ENCODE data around the gene GJA3.

The GJA3 gene

GRCh38 chr13:20119960-20120359 is 40.9 kb downstream of the GJA3 start:
- Histone ChIP-seq H3K27me3 (ENCODE audit: control insufficient read depth, insufficient read depth, low read length) (no peaks in the 10 kb centered on the region), H3K9ac (ENCODE audit: low read depth, low read length) (peak overlapping the region; percentile 37), H3K4me3 (ENCODE audit: low read depth, low read length) (peak overlapping the region; percentile 33), H3K9me3 (ENCODE audit: control insufficient read depth, insufficient read depth, low read length) (no peaks in the 10 kb centered on the region), H3K4me1 (ENCODE audit: control insufficient read depth, insufficient read depth, low read length) (peaks cover 4% of the 10 kb centered on the region), H3K36me3 (ENCODE audit: control insufficient read depth, insufficient read depth, low read length) (no peaks in the 10 kb centered on the region)

GRCh38 chr13:20118268-20119140 is 42.3 kb downstream of the GJA3 start:
- Histone ChIP-seq H3K27me3 (ENCODE audit: control insufficient read depth, insufficient read depth, low read length) (no peaks in the 10 kb centered on the region), H3K36me3 (ENCODE audit: control insufficient read depth, insufficient read depth, low read length) (no peaks in the 10 kb centered on the region), H3K4me3 (ENCODE audit: low read depth, low read length) (peak overlapping the region; percentile 59), H3K4me1 (ENCODE audit: control insufficient read depth, insufficient read depth, low read length) (peaks cover 4% of the 10 kb centered on the region), H3K9me3 (ENCODE audit: control insufficient read depth, insufficient read depth, low read length) (no peaks in the 10 kb centered on the region), H3K9ac (ENCODE audit: low read depth, low read length) (no peak overlapping the region)

- no peaks in the 10 kb centered on the region for H3K36me3 ChIP-seq (ENCODE audit: control insufficient read depth, insufficient read depth, low read length)
- no peaks in the 10 kb centered on the region for H3K27me3 ChIP-seq (ENCODE audit: control insufficient read depth, insufficient read depth, low read length)
- H3K9me3 ChIP-seq (ENCODE audit: control insufficient read depth, insufficient read depth, low read length), result no peaks in the 10 kb centered on the region
- H3K4me1 ChIP-seq (ENCODE audit: control insufficient read depth, insufficient read depth, low read length), result no peaks in the 10 kb centered on the region
- no peak overlapping the region for H3K9ac ChIP-seq (ENCODE audit: low read depth, low read length)
- no peak overlapping the region for H3K4me3 ChIP-seq (ENCODE audit: low read depth, low read length)
These were observed 44.6 kb downstream of the GJA3 start for GRCh38 chr13:20116213-20116612.

GRCh38 chr13:20114066-20114610 is 46.7 kb downstream of the GJA3 start:
- no peaks in the 10 kb centered on the region for H3K4me1 ChIP-seq (ENCODE audit: control insufficient read depth, insufficient read depth, low read length)
- H3K9ac ChIP-seq (ENCODE audit: low read depth, low read length), result no peak overlapping the region
- H3K36me3 ChIP-seq (ENCODE audit: control insufficient read depth, insufficient read depth, low read length), result no peaks in the 10 kb centered on the region
- H3K9me3 ChIP-seq (ENCODE audit: control insufficient read depth, insufficient read depth, low read length), result no peaks in the 10 kb centered on the region
- H3K27me3 ChIP-seq (ENCODE audit: control insufficient read depth, insufficient read depth, low read length), result no peaks in the 10 kb centered on the region
- no peak overlapping the region for H3K4me3 ChIP-seq (ENCODE audit: low read depth, low read length)

GRCh38 chr13:20109037-20109436 is 51.8 kb downstream of the GJA3 start:
- no peaks in the 10 kb centered on the region for H3K9me3 ChIP-seq (ENCODE audit: control insufficient read depth, insufficient read depth, low read length)
- H3K4me3 ChIP-seq (ENCODE audit: low read depth, low read length), result no peak overlapping the region
- H3K36me3 ChIP-seq (ENCODE audit: control insufficient read depth, insufficient read depth, low read length), result no peaks in the 10 kb centered on the region
- no peak overlapping the region for H3K9ac ChIP-seq (ENCODE audit: low read depth, low read length)
- no peaks in the 10 kb centered on the region for H3K27me3 ChIP-seq (ENCODE audit: control insufficient read depth, insufficient read depth, low read length)
- H3K4me1 ChIP-seq (ENCODE audit: control insufficient read depth, insufficient read depth, low read length), result peaks cover 8% of the 10 kb centered on the region

GRCh38 chr13:20106742-20107141 is 54.1 kb downstream of the GJA3 start:
- Histone ChIP-seq H3K27me3 (ENCODE audit: control insufficient read depth, insufficient read depth, low read length) (no peaks in the 10 kb centered on the region), H3K9ac (ENCODE audit: low read depth, low read length) (no peak overlapping the region), H3K4me3 (ENCODE audit: low read depth, low read length) (no peak overlapping the region), H3K9me3 (ENCODE audit: control insufficient read depth, insufficient read depth, low read length) (no peaks in the 10 kb centered on the region), H3K4me1 (ENCODE audit: control insufficient read depth, insufficient read depth, low read length) (peaks cover 8% of the 10 kb centered on the region), H3K36me3 (ENCODE audit: control insufficient read depth, insufficient read depth, low read length) (no peaks in the 10 kb centered on the region)

- Histone ChIP-seq H3K4me3 (ENCODE audit: low read depth, low read length) (no peak overlapping the region), H3K9me3 (ENCODE audit: control insufficient read depth, insufficient read depth, low read length) (no peaks in the 10 kb centered on the region), H3K9ac (ENCODE audit: low read depth, low read length) (no peak overlapping the region), H3K4me1 (ENCODE audit: control insufficient read depth, insufficient read depth, low read length) (peaks cover 8% of the 10 kb centered on the region), H3K27me3 (ENCODE audit: control insufficient read depth, insufficient read depth, low read length) (no peaks in the 10 kb centered on the region), H3K36me3 (ENCODE audit: control insufficient read depth, insufficient read depth, low read length) (no peaks in the 10 kb centered on the region)
These were observed 55.6 kb downstream of the GJA3 start for GRCh38 chr13:20105161-20105689.

- no peak overlapping the region for H3K4me3 ChIP-seq (ENCODE audit: low read depth, low read length)
- H3K9me3 ChIP-seq (ENCODE audit: control insufficient read depth, insufficient read depth, low read length), result no peaks in the 10 kb centered on the region
- no peaks in the 10 kb centered on the region for H3K36me3 ChIP-seq (ENCODE audit: control insufficient read depth, insufficient read depth, low read length)
- no peaks in the 10 kb centered on the region for H3K27me3 ChIP-seq (ENCODE audit: control insufficient read depth, insufficient read depth, low read length)
- peaks cover 8% of the 10 kb centered on the region for H3K4me1 ChIP-seq (ENCODE audit: control insufficient read depth, insufficient read depth, low read length)
- H3K9ac ChIP-seq (ENCODE audit: low read depth, low read length), result no peak overlapping the region
These were observed 58.2 kb downstream of the GJA3 start for GRCh38 chr13:20102525-20103180.

GRCh38 chr13:20101467-20102316 is 59.2 kb downstream of the GJA3 start:
- Histone ChIP-seq H3K9me3 (ENCODE audit: control insufficient read depth, insufficient read depth, low read length) (no peaks in the 10 kb centered on the region), H3K4me3 (ENCODE audit: low read depth, low read length) (no peak overlapping the region), H3K4me1 (ENCODE audit: control insufficient read depth, insufficient read depth, low read length) (peaks cover 2% of the 10 kb centered on the region), H3K9ac (ENCODE audit: low read depth, low read length) (no peak overlapping the region), H3K36me3 (ENCODE audit: control insufficient read depth, insufficient read depth, low read length) (no peaks in the 10 kb centered on the region), H3K27me3 (ENCODE audit: control insufficient read depth, insufficient read depth, low read length) (no peaks in the 10 kb centered on the region)

- H3K4me3 ChIP-seq (ENCODE audit: low read depth, low read length), result no peak overlapping the region
- no peaks in the 10 kb centered on the region for H3K27me3 ChIP-seq (ENCODE audit: control insufficient read depth, insufficient read depth, low read length)
- H3K4me1 ChIP-seq (ENCODE audit: control insufficient read depth, insufficient read depth, low read length), result no peaks in the 10 kb centered on the region
- no peaks in the 10 kb centered on the region for H3K9me3 ChIP-seq (ENCODE audit: control insufficient read depth, insufficient read depth, low read length)
- no peak overlapping the region for H3K9ac ChIP-seq (ENCODE audit: low read depth, low read length)
- no peaks in the 10 kb centered on the region for H3K36me3 ChIP-seq (ENCODE audit: control insufficient read depth, insufficient read depth, low read length)
These were observed 61.5 kb downstream of the GJA3 start for GRCh38 chr13:20099319-20099718.

GRCh38 chr13:20093951-20094350 is 66.9 kb downstream of the GJA3 start:
- no peaks in the 10 kb centered on the region for H3K27me3 ChIP-seq (ENCODE audit: control insufficient read depth, insufficient read depth, low read length)
- no peaks in the 10 kb centered on the region for H3K36me3 ChIP-seq (ENCODE audit: control insufficient read depth, insufficient read depth, low read length)
- no peaks in the 10 kb centered on the region for H3K9me3 ChIP-seq (ENCODE audit: control insufficient read depth, insufficient read depth, low read length)
- no peaks in the 10 kb centered on the region for H3K4me1 ChIP-seq (ENCODE audit: control insufficient read depth, insufficient read depth, low read length)
- H3K9ac ChIP-seq (ENCODE audit: low read depth, low read length), result no peak overlapping the region
- no peak overlapping the region for H3K4me3 ChIP-seq (ENCODE audit: low read depth, low read length)

Measured in iPS-15b (cell line).